ENCODE results near the gene PRXL2C. TPM values are rescaled to one million over a fixed set of nuclear protein-coding genes. Genes with fewer than 3 reads are reported as not detected.

PRXL2C gene
- total and polyA plus RNA-seq, 2 of the 13 experiments (the other 11 are each of a cell fraction or from before 2014, with no cell fraction given), result 11.0 to 13.2 TPM

GRCh38 chr9:96612105-96612965 lies 42.8 kb downstream of the PRXL2C start (continued):
- 0 out of 2 replicates have a peak, but pooled peaks have one; percentile 66 for TF ChIP-seq ZMYM2 (CRISPR knock-in tag; IDR thresholded peaks at IDR 0.05)
- TF ChIP-seq KMT2B (CRISPR knock-in tag; IDR thresholded peaks at IDR 0.05), result peak; percentile 71
- TF ChIP-seq ARNTL (CRISPR knock-in tag; IDR thresholded peaks at IDR 0.05), result 0 out of 2 replicates have a peak, but pooled peaks have one; percentile 71
- no peak for TF ChIP-seq SNRNP70 (IDR thresholded peaks at IDR 0.05; ENCODE audit: low read depth, low read length)
- TF ChIP-seq BORCS8-MEF2B (CRISPR knock-in tag; IDR thresholded peaks at IDR 0.05), result 0 out of 2 replicates have a peak, but pooled peaks have one; percentile 32
- TF ChIP-seq GATAD2A (CRISPR knock-in tag; IDR thresholded peaks at IDR 0.05), result peak; percentile 96
- peak in 1 of 2 experiments; percentile 70; a peak in 2 of 4 replicates for TF ChIP-seq KLF16 (CRISPR knock-in tag; IDR thresholded peaks at IDR 0.05)
- TF ChIP-seq, protein P1, sequence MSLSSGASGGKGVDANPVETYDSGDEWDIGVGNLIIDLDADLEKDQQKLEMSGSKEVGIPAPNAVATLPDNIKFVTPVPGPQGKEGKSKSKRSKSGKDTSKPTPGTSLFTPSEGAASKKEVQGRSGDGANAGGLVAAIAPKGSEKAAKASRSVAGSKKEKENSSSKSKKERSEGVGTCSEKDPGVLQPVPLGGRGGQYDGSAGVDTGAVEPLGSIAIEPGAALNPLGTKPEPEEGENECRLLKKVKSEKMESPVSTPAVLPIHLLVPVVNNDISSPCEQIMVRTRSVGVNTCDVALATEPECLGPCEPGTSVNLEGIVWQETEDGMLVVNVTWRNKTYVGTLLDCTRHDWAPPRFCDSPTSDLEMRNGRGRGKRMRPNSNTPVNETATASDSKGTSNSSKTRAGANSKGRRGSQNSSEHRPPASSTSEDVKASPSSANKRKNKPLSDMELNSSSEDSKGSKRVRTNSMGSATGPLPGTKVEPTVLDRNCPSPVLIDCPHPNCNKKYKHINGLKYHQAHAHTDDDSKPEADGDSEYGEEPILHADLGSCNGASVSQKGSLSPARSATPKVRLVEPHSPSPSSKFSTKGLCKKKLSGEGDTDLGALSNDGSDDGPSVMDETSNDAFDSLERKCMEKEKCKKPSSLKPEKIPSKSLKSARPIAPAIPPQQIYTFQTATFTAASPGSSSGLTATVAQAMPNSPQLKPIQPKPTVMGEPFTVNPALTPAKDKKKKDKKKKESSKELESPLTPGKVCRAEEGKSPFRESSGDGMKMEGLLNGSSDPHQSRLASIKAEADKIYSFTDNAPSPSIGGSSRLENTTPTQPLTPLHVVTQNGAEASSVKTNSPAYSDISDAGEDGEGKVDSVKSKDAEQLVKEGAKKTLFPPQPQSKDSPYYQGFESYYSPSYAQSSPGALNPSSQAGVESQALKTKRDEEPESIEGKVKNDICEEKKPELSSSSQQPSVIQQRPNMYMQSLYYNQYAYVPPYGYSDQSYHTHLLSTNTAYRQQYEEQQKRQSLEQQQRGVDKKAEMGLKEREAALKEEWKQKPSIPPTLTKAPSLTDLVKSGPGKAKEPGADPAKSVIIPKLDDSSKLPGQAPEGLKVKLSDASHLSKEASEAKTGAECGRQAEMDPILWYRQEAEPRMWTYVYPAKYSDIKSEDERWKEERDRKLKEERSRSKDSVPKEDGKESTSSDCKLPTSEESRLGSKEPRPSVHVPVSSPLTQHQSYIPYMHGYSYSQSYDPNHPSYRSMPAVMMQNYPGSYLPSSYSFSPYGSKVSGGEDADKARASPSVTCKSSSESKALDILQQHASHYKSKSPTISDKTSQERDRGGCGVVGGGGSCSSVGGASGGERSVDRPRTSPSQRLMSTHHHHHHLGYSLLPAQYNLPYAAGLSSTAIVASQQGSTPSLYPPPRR (CRISPR knock-in tag; IDR thresholded peaks at IDR 0.05; ENCODE audit: borderline replicate concordance), result 0 out of 2 replicates have a peak, but pooled peaks have one; percentile 61
- TF ChIP-seq ZNF331 (CRISPR knock-in tag; IDR thresholded peaks at IDR 0.05), result peak; percentile 64
- peak; percentile 61 for TF ChIP-seq RARA (CRISPR knock-in tag; IDR thresholded peaks at IDR 0.05)
- TF ChIP-seq, protein P2, sequence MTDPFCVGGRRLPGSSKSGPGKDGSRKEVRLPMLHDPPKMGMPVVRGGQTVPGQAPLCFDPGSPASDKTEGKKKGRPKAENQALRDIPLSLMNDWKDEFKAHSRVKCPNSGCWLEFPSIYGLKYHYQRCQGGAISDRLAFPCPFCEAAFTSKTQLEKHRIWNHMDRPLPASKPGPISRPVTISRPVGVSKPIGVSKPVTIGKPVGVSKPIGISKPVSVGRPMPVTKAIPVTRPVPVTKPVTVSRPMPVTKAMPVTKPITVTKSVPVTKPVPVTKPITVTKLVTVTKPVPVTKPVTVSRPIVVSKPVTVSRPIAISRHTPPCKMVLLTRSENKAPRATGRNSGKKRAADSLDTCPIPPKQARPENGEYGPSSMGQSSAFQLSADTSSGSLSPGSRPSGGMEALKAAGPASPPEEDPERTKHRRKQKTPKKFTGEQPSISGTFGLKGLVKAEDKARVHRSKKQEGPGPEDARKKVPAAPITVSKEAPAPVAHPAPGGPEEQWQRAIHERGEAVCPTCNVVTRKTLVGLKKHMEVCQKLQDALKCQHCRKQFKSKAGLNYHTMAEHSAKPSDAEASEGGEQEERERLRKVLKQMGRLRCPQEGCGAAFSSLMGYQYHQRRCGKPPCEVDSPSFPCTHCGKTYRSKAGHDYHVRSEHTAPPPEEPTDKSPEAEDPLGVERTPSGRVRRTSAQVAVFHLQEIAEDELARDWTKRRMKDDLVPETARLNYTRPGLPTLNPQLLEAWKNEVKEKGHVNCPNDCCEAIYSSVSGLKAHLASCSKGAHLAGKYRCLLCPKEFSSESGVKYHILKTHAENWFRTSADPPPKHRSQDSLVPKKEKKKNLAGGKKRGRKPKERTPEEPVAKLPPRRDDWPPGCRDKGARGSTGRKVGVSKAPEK (CRISPR knock-in tag; IDR thresholded peaks at IDR 0.05; ENCODE audit: borderline replicate concordance), result 0 out of 2 replicates have a peak, but pooled peaks have one; percentile 46
- TF ChIP-seq TBX2 (CRISPR knock-in tag; IDR thresholded peaks at IDR 0.05; ENCODE audit: borderline replicate concordance), result peak; percentile 44; the same call in 1 of the 2 replicates
- no peak for TF ChIP-seq TFDP1 (CRISPR knock-in tag; IDR thresholded peaks at IDR 0.05; ENCODE audit: borderline replicate concordance)
- 0 out of 2 replicates have a peak, but pooled peaks have one; percentile 17 for TF ChIP-seq ZNF768 (CRISPR knock-in tag; IDR thresholded peaks at IDR 0.05)
- peak; percentile 66; the same call in 1 of the 2 replicates for TF ChIP-seq PPARG (CRISPR knock-in tag; conservative IDR thresholded peaks at IDR 0.05)
- TF ChIP-seq ZNF577 (CRISPR knock-in tag; IDR thresholded peaks at IDR 0.05; ENCODE audit: borderline replicate concordance, low read depth), result no peak
- TF ChIP-seq, protein P3, sequence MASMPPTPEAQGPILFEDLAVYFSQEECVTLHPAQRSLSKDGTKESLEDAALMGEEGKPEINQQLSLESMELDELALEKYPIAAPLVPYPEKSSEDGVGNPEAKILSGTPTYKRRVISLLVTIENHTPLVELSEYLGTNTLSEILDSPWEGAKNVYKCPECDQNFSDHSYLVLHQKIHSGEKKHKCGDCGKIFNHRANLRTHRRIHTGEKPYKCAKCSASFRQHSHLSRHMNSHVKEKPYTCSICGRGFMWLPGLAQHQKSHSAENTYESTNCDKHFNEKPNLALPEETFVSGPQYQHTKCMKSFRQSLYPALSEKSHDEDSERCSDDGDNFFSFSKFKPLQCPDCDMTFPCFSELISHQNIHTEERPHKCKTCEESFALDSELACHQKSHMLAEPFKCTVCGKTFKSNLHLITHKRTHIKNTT (CRISPR knock-in tag; IDR thresholded peaks at IDR 0.05), result no peak
- 0 out of 2 replicates have a peak, but pooled peaks have one; percentile 36 for TF ChIP-seq ERF (CRISPR knock-in tag; IDR thresholded peaks at IDR 0.05)
